ENCODE results near the gene MFAP2. TPM values are rescaled to one million over a fixed set of nuclear protein-coding genes. Genes with fewer than 3 reads are reported as not detected.

MFAP2 gene
- total RNA-seq, 1 experiment from 2014 or later, result 141 TPM

GRCh38 chr1:16978139-16978538 lies 2.3 kb downstream of the MFAP2 start (continued):
- TF ChIP-seq AR (CRISPR knock-in tag; IDR thresholded peaks at IDR 0.05), result no peak
- TF ChIP-seq ZNF317 (CRISPR knock-in tag; IDR thresholded peaks at IDR 0.05; ENCODE audit: borderline replicate concordance, low read depth), result no peak
- no peak for TF ChIP-seq USF1 (CRISPR knock-in tag; IDR thresholded peaks at IDR 0.05)
- TF ChIP-seq PRRX2 (CRISPR knock-in tag; IDR thresholded peaks at IDR 0.05), result no peak
- TF ChIP-seq NR2C2 (CRISPR knock-in tag; IDR thresholded peaks at IDR 0.05), result no peak
- no peak for TF ChIP-seq TEAD4 (CRISPR knock-in tag; IDR thresholded peaks at IDR 0.05)
- no peak for TF ChIP-seq GABPB1 (CRISPR knock-in tag; IDR thresholded peaks at IDR 0.05)

GRCh38 chr1:16977377-16977776 lies 3.0 kb downstream of the MFAP2 start:
- Mint-ChIP-seq H3K27ac (no peak overlapping the region; the same call in 1 of the 2 replicates), H3K36me3 (peaks cover 6% of the 10 kb centered on the region; the same call in 1 of the 2 replicates), H3K4me1 (peaks cover 36% of the 10 kb centered on the region), H3K9me3 (no peaks in the 10 kb centered on the region), H3K4me3 (no peak overlapping the region), H3K27me3 (ENCODE audit: low read depth) (no peaks in the 10 kb centered on the region; the same call in 1 of the 2 replicates)
- POLR2A ChIA-PET, result no interaction called here
- DNase-seq (ENCODE audit: low spot score) (no peak), ATAC-seq (no peak)
- TF ChIP-seq ARID4B (CRISPR knock-in tag; IDR thresholded peaks at IDR 0.05; ENCODE audit: borderline replicate concordance) (no peak), ZNF425 (CRISPR knock-in tag; conservative IDR thresholded peaks at IDR 0.05) (no peak), ZNF423 (CRISPR knock-in tag; IDR thresholded peaks at IDR 0.05) (no peak), FOXP1 (CRISPR knock-in tag; IDR thresholded peaks at IDR 0.05; ENCODE audit: borderline replicate concordance) (no peak), ZNF281 (CRISPR knock-in tag; IDR thresholded peaks at IDR 0.05) (no peak), NR3C1 (CRISPR knock-in tag; conservative IDR thresholded peaks at IDR 0.05; ENCODE audit: low read depth) (no peak), PREB (CRISPR knock-in tag; IDR thresholded peaks at IDR 0.05; ENCODE audit: borderline replicate concordance) (no peak)
- CTCF ChIA-PET, result interaction anchor here (1.1 to 3.0 kb wide), 2 partner anchors 10 to 357 kb away, joined by 3 to 30 read pairs; no protein-coding TSS in a partner anchor
